A673 (cell line): ENCODE data around the gene NFIB.

Experiments
- CTCF ChIP-seq: fragments of 300-800, 200-600 bp; sonication (generic); conservative IDR thresholded peaks from 2 replicates; pipeline ENCODE4 v1.5.1; 2017; ENCODE audit warnings: low read depth, mild to moderate bottlenecking, antibody characterized with exemption, low read length, moderate library complexity, mixed read lengths
- EZH2 ChIP-seq: fragments of 200-600 bp; sonication (generic); IDR thresholded peaks from 2 replicates; pipeline ENCODE4 v1.6.1; 2017; ENCODE audit warnings: borderline replicate concordance, low read depth, mild to moderate bottlenecking, mixed read lengths, antibody characterized with exemption, low read length; ENCODE audit not compliant: poor library complexity, severe bottlenecking

GRCh38 chr9:14243514-14244042 lies 70.4 kb downstream of the NFIB start:
- TF ChIP-seq CTCF (no peak), EZH2 (no peak)
